HEK293T (cell line): ENCODE measurements around the gene TMUB2.

Experiments
- ARNT ChIP-seq: fragments of 450-650 bp; IDR thresholded peaks from 2 replicates; pipeline ENCODE4 v1.6.1; 2017; ENCODE audit warnings: mild to moderate bottlenecking
- CTBP1 ChIP-seq: fragments of 450-650 bp; IDR thresholded peaks from 2 replicates; pipeline ENCODE4 v1.6.1; 2016; ENCODE audit warnings: borderline replicate concordance
- ELF4 ChIP-seq: fragments of 450-650 bp; IDR thresholded peaks from 2 replicates; pipeline ENCODE4 v1.6.1; 2017; ENCODE audit warnings: antibody characterized with exemption
- FOXK2 ChIP-seq: fragments of 450-650 bp; IDR thresholded peaks from 2 replicates; pipeline ENCODE4 v1.6.1; 2016; ENCODE audit warnings: mild to moderate bottlenecking
- L3MBTL2 ChIP-seq: fragments of 450-650 bp; conservative IDR thresholded peaks from 2 replicates; pipeline ENCODE4 v1.6.1; 2016; ENCODE audit warnings: mild to moderate bottlenecking
- SP1 ChIP-seq: fragments of 450-650 bp; IDR thresholded peaks from 2 replicates; pipeline ENCODE4 v1.6.1; 2017
- SUZ12 ChIP-seq: fragments of 450-650 bp; IDR thresholded peaks from 2 replicates; pipeline ENCODE4 v1.6.1; 2016; ENCODE audit warnings: mild to moderate bottlenecking
- TARDBP ChIP-seq: fragments of 450-650 bp; IDR thresholded peaks from 2 replicates; pipeline ENCODE4 v1.6.1; 2016
- ZNF384 ChIP-seq: fragments of 450-650 bp; IDR thresholded peaks from 2 replicates; pipeline ENCODE4 v1.6.1; 2016

DNA sequence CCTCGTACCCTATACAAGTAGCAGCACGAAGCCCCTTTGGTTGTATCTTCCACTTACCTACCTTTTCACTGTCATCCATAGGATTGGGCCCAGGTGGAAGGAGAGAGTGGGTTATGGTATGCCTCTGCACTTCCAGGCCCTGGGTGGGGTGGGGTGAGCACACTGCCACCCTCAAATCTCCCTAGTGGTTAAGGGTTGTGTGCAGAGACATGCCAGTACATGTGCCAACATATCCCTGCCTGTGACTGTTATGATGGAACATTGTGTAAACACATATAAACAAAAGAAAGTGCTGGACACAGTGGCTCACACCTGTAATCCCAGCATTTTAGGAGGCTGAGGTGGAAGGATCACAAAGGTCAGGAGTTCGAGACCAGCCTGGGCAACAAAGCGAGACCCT is 33.9 kb upstream of the TMUB2 start:
- TF ChIP-seq SP1, result no peak
- TF ChIP-seq ELF4, result no peak
- no peak for TF ChIP-seq CTBP1
- TF ChIP-seq TARDBP, result no peak
- TF ChIP-seq ARNT, result no peak
- no peak for TF ChIP-seq FOXK2
- no peak for TF ChIP-seq SUZ12
- TF ChIP-seq ZNF384, result no peak
- no peak for TF ChIP-seq L3MBTL2
